Fibroblast of mammary gland (primary cell): ENCODE measurements around the gene POSTN.
A peak's percentile ranks its signal among the peaks of the same experiment; 100 is the strongest.

Experiments used
- DNase-seq: peaks from one replicate; pipeline ENCODE4 v3.0.0-alpha.2; 2010; ENCODE audit warnings: low read depth
- H3K4me3 ChIP-seq: 2 replicates; pipeline ENCODE4 v1.5.1; 2011; ENCODE audit warnings: low read depth, mild to moderate bottlenecking, low read length, moderate library complexity; ENCODE audit not compliant: control insufficient read depth
- CTCF ChIP-seq: conservative IDR thresholded peaks from 2 replicates; pipeline ENCODE4 v1.5.1; 2011; ENCODE audit warnings: low read depth, low read length, inconsistent platforms; ENCODE audit not compliant: control insufficient read depth, insufficient read depth

Gene POSTN

GRCh38 chr13:37636701-37637100 is 38.1 kb upstream of the POSTN start:
- no peak for DNase-seq
- TF ChIP-seq CTCF, result no peak
- H3K4me3 ChIP-seq, result no peak overlapping the region

DNA sequence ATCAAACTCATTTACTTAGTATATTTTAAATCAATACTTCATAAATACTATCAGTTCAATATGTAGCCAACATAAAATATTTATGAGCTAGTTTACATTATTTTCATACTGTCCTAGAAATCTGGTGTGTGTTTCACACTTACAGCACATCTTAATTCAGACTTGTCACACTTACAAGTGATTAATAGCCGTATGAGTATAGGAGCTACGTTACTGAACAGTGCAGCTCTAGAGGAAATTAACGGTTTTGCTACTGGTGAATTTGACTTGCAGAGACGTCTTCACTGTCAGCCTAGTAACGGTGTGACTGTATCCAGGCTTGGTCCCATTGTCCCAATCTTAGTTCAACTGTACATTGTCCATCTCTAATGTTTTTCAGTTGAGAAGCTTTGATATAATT is 33.7 kb upstream of the POSTN start:
- DNase-seq, result no peak
- H3K4me3 ChIP-seq, result no peak overlapping the region
- TF ChIP-seq CTCF, result no peak

GRCh38 chr13:37627428-37627827 is 28.9 kb upstream of the POSTN start:
- TF ChIP-seq CTCF, result no peak
- H3K4me3 ChIP-seq, result no peak overlapping the region
- DNase-seq, result no peak

DNA sequence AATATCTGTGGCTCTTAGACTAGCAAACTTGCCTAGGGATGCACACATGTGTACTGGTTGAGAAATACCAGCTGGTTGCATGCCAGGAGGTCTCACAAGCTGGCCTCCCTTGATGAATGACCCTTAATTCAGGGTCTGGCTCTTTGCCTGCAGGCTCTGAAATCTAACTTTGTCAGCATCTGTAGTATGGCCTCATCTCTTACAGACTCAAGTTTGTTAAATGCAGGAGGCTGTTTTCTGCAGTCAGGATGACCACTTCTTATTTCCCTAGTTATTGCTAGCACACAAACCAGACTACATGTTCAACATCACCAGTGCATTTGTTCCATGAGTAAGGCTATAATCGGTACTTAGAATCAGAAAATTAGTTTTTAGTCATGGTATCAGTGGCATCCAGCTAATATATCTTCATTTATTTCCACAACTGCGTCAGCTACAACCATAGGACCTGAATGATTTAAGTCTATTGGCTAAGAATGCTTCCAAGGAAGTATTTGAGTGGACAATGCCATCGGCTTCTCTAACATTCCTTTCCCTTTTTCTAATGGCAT is 23.3 kb upstream of the POSTN start:
- no peak overlapping the region for H3K4me3 ChIP-seq
- no peak for TF ChIP-seq CTCF
- peak; percentile 97 for DNase-seq

- TF ChIP-seq CTCF, result no peak
- H3K4me3 ChIP-seq, result no peak overlapping the region
- peak; percentile 70 for DNase-seq
Observed at GRCh38 chr13:37618554-37618953, 20.0 kb upstream of the POSTN start.

DNA sequence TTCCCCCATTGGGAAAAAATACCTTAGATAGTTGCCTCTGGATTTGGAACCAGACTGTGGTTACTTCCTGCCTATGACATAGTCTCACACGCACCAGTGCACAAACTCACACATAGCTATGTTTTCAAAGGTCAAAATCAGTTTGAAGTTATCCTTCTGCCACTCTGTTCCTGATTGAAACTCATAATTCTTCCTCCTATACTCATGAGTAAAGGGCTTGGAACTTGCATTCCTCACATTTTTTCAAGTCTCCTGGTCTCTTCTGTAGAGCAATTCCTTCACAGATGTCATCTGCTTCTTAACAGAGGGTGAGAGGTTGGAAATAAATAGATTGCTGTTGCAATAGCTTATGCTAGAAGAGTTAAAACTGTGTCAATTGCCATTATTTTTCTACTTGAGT is 18.6 kb upstream of the POSTN start:
- peak; percentile 55 for DNase-seq
- TF ChIP-seq CTCF, result no peak
- H3K4me3 ChIP-seq, result no peak overlapping the region

- no peak for DNase-seq
- TF ChIP-seq CTCF, result no peak
- H3K4me3 ChIP-seq, result no peak overlapping the region
Observed at GRCh38 chr13:37616131-37616530, 17.6 kb upstream of the POSTN start.
